Measurements from ENCODE around the gene XYLT1. TPM values are rescaled to one million over a fixed set of nuclear protein-coding genes. Genes with fewer than 3 reads are reported as not detected.

Gene XYLT1
- total and polyA plus RNA-seq, 2 of the 8 experiments (the other 6 are each of a cell fraction or from before 2014, with no cell fraction given), result 6.6 to 25.4 TPM

GRCh38 chr16:17128791-17129190 lies 342.0 kb downstream of the XYLT1 start:
- H2BK12ac ChIP-seq (ENCODE audit: low read depth, low read length), result no peak overlapping the region
- H2BK5ac ChIP-seq (ENCODE audit: low read depth, low read length), result no peak overlapping the region
- H3K27ac ChIP-seq (ENCODE audit: low read depth, low read length), result no peak overlapping the region
- DNase-seq (ENCODE audit: low read depth in 1 of 2, low spot score in 2 of 2), result no peak
- no peak overlapping the region for H4K5ac ChIP-seq (ENCODE audit: insufficient read length, low read depth, low read length)
- H3K79me1 ChIP-seq (ENCODE audit: low read depth, low read length), result no peaks in the 10 kb centered on the region
- no peak overlapping the region for H2BK120ac ChIP-seq (replicated peaks; ENCODE audit: low read depth, low read length)
- no peak overlapping the region for H4K8ac ChIP-seq (ENCODE audit: extremely low read depth, insufficient read depth, low read length)
- no peak overlapping the region for H3K4ac ChIP-seq (replicated peaks; ENCODE audit: insufficient read length, low read depth, low read length)
- POLR2A ChIA-PET (ENCODE audit: partially characterized antibody), result no interaction called here
- no peak overlapping the region for H3K18ac ChIP-seq (ENCODE audit: extremely low read depth, low read length)
- H3K9ac ChIP-seq (replicated peaks in 1 of 4; ENCODE audit: extremely low read depth in 1 of 4, low read depth in 3 of 4, low read length in 3 of 4), result no peak overlapping the region
- H3K27me3 ChIP-seq (replicated peaks in 1 of 4; ENCODE audit: control insufficient read depth in 3 of 4, extremely low read depth in 1 of 4, insufficient read depth in 3 of 4, low read length in 3 of 4), result no peaks in the 10 kb centered on the region
- H3K4me1 ChIP-seq (replicated peaks in 1 of 4; ENCODE audit: control insufficient read depth in 3 of 4, insufficient read depth in 4 of 4, low read length in 3 of 4), result peaks cover 0 to 4% (median 2%) of the 10 kb centered on the region in 4 experiments; a peak in 3 of 7 replicates
- H2BK20ac ChIP-seq (ENCODE audit: low read length), result no peak overlapping the region
- H3K56ac ChIP-seq (replicated peaks; ENCODE audit: insufficient read length, low read depth, low read length), result no peak overlapping the region
- H3K4me3 ChIP-seq (ENCODE audit: extremely low read depth in 1 of 4, insufficient read depth in 2 of 4, low read depth in 3 of 4, low read length in 4 of 4), result no peak overlapping the region
- no peak overlapping the region for H3K23ac ChIP-seq (ENCODE audit: insufficient read length)
- H2AK5ac ChIP-seq (ENCODE audit: low read depth, low read length), result no peak overlapping the region
- H3K4me2 ChIP-seq (ENCODE audit: insufficient read depth in 1 of 2, low read depth in 2 of 2, low read length in 2 of 2), result no peak overlapping the region
- no peaks in the 10 kb centered on the region for H3K9me3 ChIP-seq (ENCODE audit: insufficient read depth in 2 of 2, low read depth in 1 of 2, low read length in 1 of 2)
- WGBS, 2 experiments (ENCODE audit: extremely low coverage in 1 of 2, insufficient coverage in 1 of 2, insufficient read length in 1 of 2, insufficient replicate concordance in 2 of 2, low coverage in 1 of 2, low lambda C conversion rate in 2 of 2, missing lambda C conversion rate in 1 of 2), result 93% methylated on average over 6 of the region's 6 CpGs; no CpG with 5 or more reads in 1 of the 2 experiments
- H2AFZ ChIP-seq (ENCODE audit: low read length), result no peak overlapping the region
- no peaks in the 10 kb centered on the region; a peak in 1 of 8 replicates for H3K36me3 ChIP-seq (ENCODE audit: control insufficient read depth in 2 of 4, insufficient read depth in 4 of 4, low read length in 3 of 4)
- no peak for FAIRE-seq
- no peaks in the 10 kb centered on the region for H3K79me2 ChIP-seq (ENCODE audit: control insufficient read depth in 1 of 2, insufficient read depth in 2 of 2, low read length in 2 of 2)
- no peak overlapping the region for H2BK15ac ChIP-seq (ENCODE audit: low read length)
- H4K91ac ChIP-seq (replicated peaks; ENCODE audit: insufficient read length, low read length), result no peak overlapping the region
- CTCF ChIA-PET (ENCODE audit: partially characterized antibody), result interaction anchor here (0.6 to 1.7 kb wide), 2 partner anchors 50 to 138 kb away, joined by 3 read pairs; no protein-coding TSS in a partner anchor
- no peak overlapping the region for H3K14ac ChIP-seq (ENCODE audit: insufficient read length)
- no peaks in the 10 kb centered on the region for H3K23me2 ChIP-seq (ENCODE audit: low read depth, low read length)
- no peaks in the 10 kb centered on the region for H4K20me1 ChIP-seq (replicated peaks in 1 of 2; ENCODE audit: control insufficient read depth in 1 of 2, insufficient read depth in 2 of 2, low read length in 2 of 2)
- TF ChIP-seq ZNF274 (IDR thresholded peaks at IDR 0.05; ENCODE audit: borderline replicate concordance, extremely low read depth, low read length), result no peak
- no peak for TF ChIP-seq CREB1 (IDR thresholded peaks at IDR 0.05)
- no peak for TF ChIP-seq CEBPB (IDR thresholded peaks at IDR 0.05; ENCODE audit: low read depth, low read length)
- no peak for TF ChIP-seq GABPA (IDR thresholded peaks at IDR 0.05; ENCODE audit: borderline replicate concordance, insufficient read depth, low read length)
- TF ChIP-seq SP4 (IDR thresholded peaks at IDR 0.05; ENCODE audit: low read length), result no peak
- no peak for TF ChIP-seq TEAD4 (IDR thresholded peaks at IDR 0.05; ENCODE audit: low read depth, low read length)
- no peak for TF ChIP-seq SIX5 (IDR thresholded peaks at IDR 0.05; ENCODE audit: low read depth, low read length)
- no peak for TF ChIP-seq CTCF (IDR thresholded peaks at IDR 0.05; ENCODE audit: control extremely low read depth in 1 of 3, insufficient read depth in 1 of 3, low read depth in 1 of 3, low read length in 3 of 3)
- no peak for TF ChIP-seq MAFK (IDR thresholded peaks at IDR 0.05; ENCODE audit: low read depth, low read length)
- TF ChIP-seq SIN3A (conservative IDR thresholded peaks at IDR 0.05 in 1 of 2, IDR thresholded peaks at IDR 0.05 in 1 of 2; ENCODE audit: low read depth in 1 of 2, low read length in 2 of 2), result no peak
- TF ChIP-seq CBX5 (IDR thresholded peaks at IDR 0.05; ENCODE audit: low read depth, low read length), result no peak
- TF ChIP-seq RNF2 (IDR thresholded peaks at IDR 0.05; ENCODE audit: borderline replicate concordance, low read depth, low read length, missing control alignments, poor library complexity, severe bottlenecking), result no peak

Measured in H1 (cell line).